HG02571 (cell line): ENCODE measurements around the gene MYL11.

Experiments
- ATAC-seq: cut with Tn5 transposase; IDR thresholded peaks from one replicate; pipeline ENCODE4 v1.9.1; 2021; ENCODE audit warnings: mild to moderate bottlenecking, moderate library complexity; ENCODE audit not compliant: unreplicated experiment

The MYL11 gene

GRCh38 chr16:30416624-30417528 is 42.3 kb downstream of the MYL11 start:
- ATAC-seq = no peak

- ATAC-seq = peak; percentile 68
Measured at GRCh38 chr16:30417529-30418349, 43.1 kb downstream of the MYL11 start.

- no peak for ATAC-seq
Measured at GRCh38 chr16:30418350-30419181, 44.0 kb downstream of the MYL11 start.

- ATAC-seq = no peak
Measured at GRCh38 chr16:30421010-30421409, 46.4 kb downstream of the MYL11 start.
